GM21786 (cell line): ENCODE data around the gene CAPS.
"Not testable (repeated sequence)": the region's sequence is repeated elsewhere in the genome, so short reads cannot be mapped to it uniquely, and the experiment has no call there.

ENCODE experiments used
- ATAC-seq: cut with Tn5 transposase; IDR thresholded peaks from one replicate; pipeline ENCODE4 v1.9.1; 2021; ENCODE audit not compliant: unreplicated experiment

The CAPS gene

GRCh38 chr19:5953680-5954213 is 39.7 kb downstream of the CAPS start:
- no peak for ATAC-seq

GRCh38 chr19:5954293-5954692 is 40.2 kb downstream of the CAPS start:
- no peak for ATAC-seq

- ATAC-seq, result no peak
Observed at GRCh38 chr19:5955636-5955935, 41.5 kb downstream of the CAPS start.

GRCh38 chr19:5956323-5956722 is 42.3 kb downstream of the CAPS start:
- no peak for ATAC-seq

GRCh38 chr19:5956728-5957127 is 42.7 kb downstream of the CAPS start:
- ATAC-seq, result no peak

GRCh38 chr19:5957170-5957569 is 43.1 kb downstream of the CAPS start:
- no peak for ATAC-seq

GRCh38 chr19:5958074-5958850 is 44.2 kb downstream of the CAPS start:
- ATAC-seq, result no peak

GRCh38 chr19:5958851-5959122 is 44.7 kb downstream of the CAPS start:
- ATAC-seq, result no peak

GRCh38 chr19:5959260-5960004 is 45.4 kb downstream of the CAPS start:
- no peak for ATAC-seq

GRCh38 chr19:5960005-5961001 is 46.2 kb downstream of the CAPS start:
- no peak for ATAC-seq

GRCh38 chr19:5961641-5961968 is 47.6 kb downstream of the CAPS start:
- not testable (repeated sequence) for ATAC-seq

GRCh38 chr19:5961969-5962945 is 48.2 kb downstream of the CAPS start:
- ATAC-seq, result no peak

GRCh38 chr19:5963259-5963658 is 49.2 kb downstream of the CAPS start:
- ATAC-seq, result not testable (repeated sequence)

- no peak for ATAC-seq
Observed at GRCh38 chr19:5963855-5964254, 49.8 kb downstream of the CAPS start.

- no peak for ATAC-seq
Observed at GRCh38 chr19:5964816-5965565, 50.9 kb downstream of the CAPS start.
